Stimulated activated naive B cell treated with anti-CD40 and anti-IgM and Interleukin-4, amounts not matched to agents 10 μg/mL and 1 μg/mL and 100 μg/mL, for 72 hours (primary cell): ENCODE measurements around the gene GPN3.
A peak's percentile ranks its signal among the peaks of the same experiment; 100 is the strongest.
"Not testable (repeated sequence)": the region's sequence is repeated elsewhere in the genome, so short reads cannot be mapped to it uniquely, and the experiment has no call there.

Experiments
- ATAC-seq, 2 donors: fragments of 150-1000 bp; cut with Tn5 transposase; replicated peaks; 2 replicates each; pipeline ENCODE4 v1.10.0; 2021; ENCODE audit warnings: moderate library complexity in 1 of 2
- DNase-seq: peaks from one replicate; pipeline ENCODE4 v3.0.0; 2021
- H3K27ac Mint-ChIP-seq: one replicate; pipeline ENCODE4 v1.8.0; 2022; ENCODE audit warnings: mild to moderate bottlenecking, mixed read lengths
- H3K27me3 Mint-ChIP-seq, 2 donors: one replicate each; pipeline ENCODE4 v1.8.0; 2022; ENCODE audit warnings: mixed read lengths in 2 of 2
- H3K36me3 Mint-ChIP-seq, 2 donors: one replicate each; pipeline ENCODE4 v1.8.0; 2022; ENCODE audit warnings: mixed read lengths in 2 of 2, mild to moderate bottlenecking in 1 of 2
- H3K4me1 Mint-ChIP-seq, 2 donors: one replicate each; pipeline ENCODE4 v1.8.0; 2022; ENCODE audit warnings: mixed read lengths in 2 of 2, mild to moderate bottlenecking in 1 of 2
- H3K4me3 Mint-ChIP-seq, 2 donors: one replicate each; pipeline ENCODE4 v1.8.0; 2022; ENCODE audit warnings: mild to moderate bottlenecking in 2 of 2, mixed read lengths in 2 of 2, moderate library complexity in 1 of 2
- H3K9me3 Mint-ChIP-seq, 2 donors: one replicate each; pipeline ENCODE4 v1.8.0; 2022; ENCODE audit warnings: mixed read lengths in 2 of 2, mild to moderate bottlenecking in 1 of 2

Gene GPN3

GRCh38 chr12:110465765-110466164 lies 2.3 kb downstream of the GPN3 start:
- H3K4me3 Mint-ChIP-seq, H3K9me3 Mint-ChIP-seq, ATAC-seq, H3K27me3 Mint-ChIP-seq, DNase-seq, H3K27ac Mint-ChIP-seq: not testable (repeated sequence)
- peaks cover 20 to 29% of the 10 kb centered on the region in 2 donors for H3K4me1 Mint-ChIP-seq
- H3K36me3 Mint-ChIP-seq = peaks cover 17 to 32% of the 10 kb centered on the region in 2 donors

GRCh38 chr12:110465024-110465423 lies 3.0 kb downstream of the GPN3 start:
- ATAC-seq = no peak
- DNase-seq = no peak
- Mint-ChIP-seq H3K36me3 (peaks cover 22 to 37% of the 10 kb centered on the region in 2 donors), H3K27ac (no peak overlapping the region), H3K9me3 (no peaks in the 10 kb centered on the region), H3K27me3 (no peaks in the 10 kb centered on the region), H3K4me1 (peaks cover 20 to 24% of the 10 kb centered on the region in 2 donors), H3K4me3 (no peak overlapping the region)

DNA sequence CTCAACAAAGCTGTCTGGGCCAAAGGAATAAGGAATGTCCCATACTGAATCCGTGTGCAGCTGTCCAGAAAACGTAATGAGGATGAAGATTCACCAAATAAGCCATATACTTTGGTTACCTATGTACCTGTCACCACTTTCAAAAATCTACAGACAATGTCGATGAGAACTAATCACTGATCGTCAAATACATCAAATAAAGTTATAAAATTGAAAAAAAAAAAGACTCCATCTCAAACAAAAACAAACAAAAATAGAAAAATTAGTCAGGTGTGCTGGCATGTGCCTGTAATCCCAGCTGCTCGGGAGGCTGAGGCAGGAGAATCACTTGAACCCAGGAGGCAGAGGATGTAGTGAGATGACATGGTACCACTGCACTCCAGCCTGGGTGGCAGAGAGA lies 6.9 kb downstream of the GPN3 start:
- not testable (repeated sequence) for H3K4me3 Mint-ChIP-seq, H3K27ac Mint-ChIP-seq, ATAC-seq, H3K9me3 Mint-ChIP-seq, H3K27me3 Mint-ChIP-seq, DNase-seq
- H3K36me3 Mint-ChIP-seq = peaks cover 33 to 47% of the 10 kb centered on the region in 2 donors
- peaks cover 15 to 23% of the 10 kb centered on the region in 2 donors for H3K4me1 Mint-ChIP-seq

- Mint-ChIP-seq H3K9me3 (no peaks in the 10 kb centered on the region), H3K27me3 (no peaks in the 10 kb centered on the region), H3K4me1 (peaks cover 18 to 31% of the 10 kb centered on the region in 2 donors), H3K36me3 (peaks cover 28 to 47% of the 10 kb centered on the region in 2 donors), H3K4me3 (no peak overlapping the region), H3K27ac (peak overlapping the region; percentile 37)
- ATAC-seq (no peak), DNase-seq (no peak)
Measured at GRCh38 chr12:110458756-110459155, 9.3 kb downstream of the GPN3 start.

- ATAC-seq = no peak
- H3K4me1 Mint-ChIP-seq = peaks cover 20 to 46% of the 10 kb centered on the region in 2 donors
- no peak for DNase-seq
- no peaks in the 10 kb centered on the region for H3K27me3 Mint-ChIP-seq
- H3K27ac Mint-ChIP-seq = no peak overlapping the region
- peaks cover 31 to 48% of the 10 kb centered on the region in 2 donors for H3K36me3 Mint-ChIP-seq
- H3K4me3 Mint-ChIP-seq = no peak overlapping the region
- H3K9me3 Mint-ChIP-seq = peaks cover 0 to 2% of the 10 kb centered on the region in 2 donors
Measured at GRCh38 chr12:110453569-110454296, 14.3 kb downstream of the GPN3 start.

DNA sequence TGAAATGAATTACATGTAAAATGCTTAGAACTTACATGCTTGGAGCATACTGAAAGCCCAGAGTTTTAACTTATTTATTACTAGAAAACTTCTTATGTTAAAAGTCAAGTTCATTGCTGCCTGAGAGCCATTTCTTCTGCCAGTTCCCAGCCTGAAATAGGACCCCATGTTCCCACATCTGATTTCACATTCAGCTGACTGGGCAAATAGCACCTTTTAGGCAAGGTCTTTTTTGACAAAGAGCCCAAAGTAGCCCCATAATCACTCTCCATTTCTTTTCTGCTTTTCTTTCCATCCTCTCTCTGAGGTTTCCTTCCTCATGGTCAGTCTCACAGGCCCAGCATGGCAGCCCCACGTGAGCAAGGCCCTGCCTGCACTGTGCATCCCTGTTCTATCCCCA lies 16.8 kb downstream of the GPN3 start:
- Mint-ChIP-seq H3K27ac (peak overlapping the region; percentile 99), H3K9me3 (peaks cover 0 to 2% of the 10 kb centered on the region in 2 donors), H3K36me3 (peaks cover 42 to 56% of the 10 kb centered on the region in 2 donors), H3K4me3 (peak overlapping the region; percentile 46 to 97), H3K4me1 (peaks cover 22 to 43% of the 10 kb centered on the region in 2 donors), H3K27me3 (no peaks in the 10 kb centered on the region)
- no peak for DNase-seq
- no peak for ATAC-seq

DNA sequence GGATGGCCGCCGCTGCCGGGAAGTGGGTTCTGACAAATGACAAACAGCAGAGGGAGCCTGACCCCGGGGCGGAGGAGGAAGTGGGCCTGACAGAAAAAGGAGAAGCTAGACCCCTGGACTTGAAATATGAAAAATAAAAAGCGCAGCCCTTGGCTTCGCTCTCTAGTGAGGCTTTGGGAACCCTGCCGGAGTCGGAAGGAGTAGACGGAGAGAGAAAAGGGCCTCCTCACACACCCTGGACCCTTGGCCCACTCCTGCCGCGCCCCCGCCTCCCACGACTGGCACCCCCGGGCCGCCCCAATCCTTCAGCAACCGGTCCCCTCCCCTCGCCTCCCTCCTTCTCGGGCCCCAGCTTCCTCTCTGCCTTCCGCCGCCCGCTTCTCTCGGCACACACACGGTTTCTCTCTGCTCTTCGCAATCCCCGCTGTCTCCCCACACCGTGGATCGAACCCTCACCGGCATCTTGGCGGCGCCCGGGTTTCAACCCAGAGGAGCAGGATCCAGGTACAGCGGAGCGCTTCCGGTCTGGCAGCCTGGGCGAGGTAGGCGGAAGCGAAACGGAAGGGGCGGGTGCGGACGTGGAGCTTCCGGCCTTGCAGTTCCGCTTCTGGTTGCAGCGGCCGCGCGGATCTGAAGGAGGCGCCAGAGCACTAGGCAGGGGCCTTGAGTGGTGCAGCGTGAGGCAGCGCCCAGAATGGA lies 18.1 kb downstream of the GPN3 start, which contains the start of gene ARPC3:
ARPC3 (minus strand) TSS at position 539 of the 699 bp plus-strand sequence; CDS start at position 462, 77 bp downstream.
- DNase-seq = peak; percentile 94
- Mint-ChIP-seq H3K27me3 (no peaks in the 10 kb centered on the region), H3K27ac (peak within 1 kb of the TSS; percentile 99), H3K36me3 (peaks cover 47 to 56% of the 10 kb centered on the region in 2 donors), H3K9me3 (peaks cover 0 to 2% of the 10 kb centered on the region in 2 donors), H3K4me3 (peak within 1 kb of the TSS; percentile 97 to 98), H3K4me1 (peaks cover 22 to 41% of the 10 kb centered on the region in 2 donors)
- ATAC-seq = peak; percentile 95 to 96

GRCh38 chr12:110444455-110444854 lies 23.6 kb downstream of the GPN3 start:
- Mint-ChIP-seq H3K9me3 (no peaks in the 10 kb centered on the region), H3K4me1 (peaks cover 18 to 31% of the 10 kb centered on the region in 2 donors), H3K27me3 (no peaks in the 10 kb centered on the region), H3K27ac (peak overlapping the region; percentile 5), H3K4me3 (no peak overlapping the region), H3K36me3 (peaks cover 38 to 41% of the 10 kb centered on the region in 2 donors)
- ATAC-seq (no peak), DNase-seq (no peak)

DNA sequence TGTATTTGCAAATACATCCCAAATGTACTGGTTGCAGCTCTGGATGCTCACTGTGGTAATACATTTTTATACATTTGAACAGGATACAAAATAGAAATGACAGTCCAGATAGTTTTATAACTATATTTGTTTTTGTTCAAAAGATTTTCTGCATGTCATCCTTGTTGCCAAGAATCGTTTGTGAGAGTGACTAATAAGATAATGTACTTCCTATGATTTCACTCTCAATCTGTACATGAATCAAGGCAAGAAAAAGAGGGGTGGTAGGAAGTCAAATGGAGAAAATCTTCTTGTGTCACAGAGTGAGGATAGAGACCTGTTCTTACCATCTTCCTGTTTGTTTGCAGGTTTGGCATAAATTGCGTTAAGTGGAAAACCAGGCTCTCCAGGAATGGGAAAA lies 31.8 kb downstream of the GPN3 start:
- no peak overlapping the region for H3K4me3 Mint-ChIP-seq
- H3K4me1 Mint-ChIP-seq = peaks cover 0 to 6% of the 10 kb centered on the region in 2 donors
- no peaks in the 10 kb centered on the region for H3K27me3 Mint-ChIP-seq
- peak overlapping the region; percentile 3 for H3K27ac Mint-ChIP-seq
- peaks cover 19 to 41% of the 10 kb centered on the region in 2 donors for H3K36me3 Mint-ChIP-seq
- no peaks in the 10 kb centered on the region for H3K9me3 Mint-ChIP-seq
- no peak for DNase-seq
- ATAC-seq = no peak

DNA sequence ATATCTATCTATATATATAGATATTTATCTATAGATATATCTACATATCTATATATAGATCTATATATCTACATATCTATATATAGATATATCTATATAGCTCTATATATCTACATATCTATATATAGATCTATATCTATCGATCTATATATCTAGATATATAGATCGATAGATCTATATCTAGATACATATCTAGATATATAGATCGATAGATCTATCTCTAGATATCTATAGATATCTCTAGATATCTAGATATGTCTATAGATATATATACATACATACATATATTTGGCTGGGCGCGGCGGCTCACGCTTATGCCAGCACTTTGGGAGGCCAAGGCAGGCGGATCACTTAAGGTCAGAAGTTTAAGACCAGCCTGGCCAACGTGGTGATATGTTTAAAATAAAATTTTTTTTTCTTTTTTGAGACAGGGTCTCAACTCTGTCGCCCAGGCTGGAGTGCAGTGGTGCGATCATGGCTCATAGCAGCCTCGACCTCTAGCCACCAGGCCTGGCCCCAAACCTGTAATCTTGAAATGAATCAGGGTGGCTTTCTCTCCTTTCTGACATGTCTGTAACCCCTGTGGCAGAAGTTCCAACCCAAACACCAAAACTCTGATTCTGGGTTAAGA lies 36.0 kb downstream of the GPN3 start:
- peaks cover 14 to 24% of the 10 kb centered on the region in 2 donors for H3K36me3 Mint-ChIP-seq
- H3K27me3 Mint-ChIP-seq = no peaks in the 10 kb centered on the region
- ATAC-seq (peak; percentile 4 to 39), DNase-seq (no peak)
- H3K27ac Mint-ChIP-seq = peak overlapping the region; percentile 20
- H3K9me3 Mint-ChIP-seq = no peaks in the 10 kb centered on the region
- peak overlapping the region in 1 of 2 donors; percentile 100 for H3K4me3 Mint-ChIP-seq
- peaks cover 0 to 9% of the 10 kb centered on the region in 2 donors for H3K4me1 Mint-ChIP-seq

DNA sequence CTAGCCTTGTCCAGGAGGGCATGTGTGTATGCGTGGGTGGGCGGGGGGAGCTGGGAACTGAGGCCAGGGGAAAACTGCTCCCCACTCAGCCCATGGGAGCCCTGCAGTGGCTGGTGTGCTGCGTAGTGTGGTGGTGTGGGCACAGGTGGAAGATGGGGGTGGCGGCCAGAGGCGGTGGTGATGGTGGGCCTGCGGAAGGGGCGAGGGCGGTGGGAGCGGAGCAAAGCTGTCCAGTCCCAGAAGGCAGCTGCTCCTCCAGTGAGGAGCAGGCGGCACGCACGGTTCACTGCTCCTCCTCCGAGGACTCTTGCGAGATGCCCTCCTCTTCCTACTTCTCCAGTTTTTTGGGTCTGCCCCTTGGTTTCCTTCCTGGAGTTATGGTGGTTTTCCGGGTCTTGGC lies 38.4 kb downstream of the GPN3 start:
- DNase-seq, H3K4me3 Mint-ChIP-seq, H3K9me3 Mint-ChIP-seq, H3K36me3 Mint-ChIP-seq, ATAC-seq, H3K4me1 Mint-ChIP-seq, H3K27me3 Mint-ChIP-seq, H3K27ac Mint-ChIP-seq: not testable (repeated sequence)

- DNase-seq = no peak
- no peaks in the 10 kb centered on the region for H3K36me3 Mint-ChIP-seq
- H3K27ac Mint-ChIP-seq = no peak overlapping the region
- peaks cover 0 to 3% of the 10 kb centered on the region in 2 donors for H3K4me1 Mint-ChIP-seq
- H3K9me3 Mint-ChIP-seq = no peaks in the 10 kb centered on the region
- no peaks in the 10 kb centered on the region for H3K27me3 Mint-ChIP-seq
- H3K4me3 Mint-ChIP-seq = no peak overlapping the region
- no peak for ATAC-seq
Measured at GRCh38 chr12:110426406-110426805, 41.7 kb downstream of the GPN3 start.

DNA sequence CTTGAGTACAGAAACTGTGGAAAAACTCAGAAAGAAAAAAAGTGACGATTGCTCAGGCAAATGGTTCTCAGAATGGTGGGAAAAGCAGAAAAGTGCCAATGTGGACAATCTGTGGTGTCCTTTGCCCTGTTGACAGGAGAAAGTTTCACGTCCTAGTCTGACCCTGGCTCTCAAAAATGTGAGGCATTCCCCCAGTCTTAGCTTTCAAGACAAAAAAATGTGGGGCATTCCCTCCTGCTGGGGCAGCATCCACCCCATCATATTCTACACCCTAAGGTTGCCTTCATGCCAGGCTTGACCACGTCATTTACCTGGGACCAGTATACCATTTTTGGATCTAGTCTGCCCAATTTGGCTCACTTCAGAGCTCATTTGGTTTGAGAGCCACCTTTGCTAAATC lies 43.8 kb downstream of the GPN3 start:
- no peak for DNase-seq
- ATAC-seq = no peak

DNA sequence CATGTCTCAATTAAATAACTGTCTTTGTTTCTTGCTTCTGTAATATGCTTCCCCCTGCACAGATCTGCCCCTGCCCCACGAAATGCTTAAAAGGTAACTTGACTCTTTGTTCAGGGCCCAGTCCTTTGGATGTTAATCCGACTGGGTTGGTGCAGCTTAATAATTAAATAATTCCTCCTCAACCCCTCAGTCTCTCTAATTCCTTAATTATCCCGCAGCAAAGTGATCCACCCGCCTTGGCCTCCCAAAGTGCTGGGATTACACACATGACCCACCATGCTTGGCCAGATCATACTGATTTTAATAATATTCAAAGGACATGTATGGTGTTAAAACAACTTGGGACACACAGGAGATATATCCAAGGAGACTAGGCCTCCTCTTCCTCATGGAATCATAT lies 46.4 kb downstream of the GPN3 start:
- Mint-ChIP-seq H3K4me3 (no peak overlapping the region), H3K36me3 (no peaks in the 10 kb centered on the region), H3K9me3 (no peaks in the 10 kb centered on the region), H3K27ac (peak overlapping the region; percentile 53), H3K27me3 (no peaks in the 10 kb centered on the region), H3K4me1 (peaks cover 5 to 16% of the 10 kb centered on the region in 2 donors)
- ATAC-seq (no peak), DNase-seq (no peak)

More for the DNA sequence above, 43.8 kb downstream of the GPN3 start:
- Mint-ChIP-seq H3K9me3 (no peaks in the 10 kb centered on the region), H3K27ac (no peak overlapping the region), H3K4me1 (no peaks in the 10 kb centered on the region), H3K4me3 (no peak overlapping the region), H3K27me3 (no peaks in the 10 kb centered on the region), H3K36me3 (no peaks in the 10 kb centered on the region)
